ENCODE measurements around the gene NR1D2.

DNA sequence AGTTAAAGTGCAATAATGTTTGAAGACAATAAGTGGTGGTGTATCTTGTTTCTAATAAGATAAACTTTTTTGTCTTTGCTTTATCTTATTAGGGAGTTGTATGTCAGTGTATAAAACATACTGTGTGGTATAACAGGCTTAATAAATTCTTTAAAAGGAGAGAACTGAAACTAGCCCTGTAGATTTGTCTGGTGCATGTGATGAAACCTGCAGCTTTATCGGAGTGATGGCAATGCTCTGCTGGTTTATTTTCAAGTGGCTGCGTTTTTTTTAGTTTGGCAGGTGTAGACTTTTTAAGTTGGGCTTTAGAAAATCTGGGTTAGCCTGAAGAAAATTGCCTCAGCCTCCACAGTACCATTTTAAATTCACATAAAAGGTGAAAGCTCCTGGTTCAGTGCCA, 25.5 kb upstream of the NR1D2 start:
- TF ChIP-seq, protein P1, sequence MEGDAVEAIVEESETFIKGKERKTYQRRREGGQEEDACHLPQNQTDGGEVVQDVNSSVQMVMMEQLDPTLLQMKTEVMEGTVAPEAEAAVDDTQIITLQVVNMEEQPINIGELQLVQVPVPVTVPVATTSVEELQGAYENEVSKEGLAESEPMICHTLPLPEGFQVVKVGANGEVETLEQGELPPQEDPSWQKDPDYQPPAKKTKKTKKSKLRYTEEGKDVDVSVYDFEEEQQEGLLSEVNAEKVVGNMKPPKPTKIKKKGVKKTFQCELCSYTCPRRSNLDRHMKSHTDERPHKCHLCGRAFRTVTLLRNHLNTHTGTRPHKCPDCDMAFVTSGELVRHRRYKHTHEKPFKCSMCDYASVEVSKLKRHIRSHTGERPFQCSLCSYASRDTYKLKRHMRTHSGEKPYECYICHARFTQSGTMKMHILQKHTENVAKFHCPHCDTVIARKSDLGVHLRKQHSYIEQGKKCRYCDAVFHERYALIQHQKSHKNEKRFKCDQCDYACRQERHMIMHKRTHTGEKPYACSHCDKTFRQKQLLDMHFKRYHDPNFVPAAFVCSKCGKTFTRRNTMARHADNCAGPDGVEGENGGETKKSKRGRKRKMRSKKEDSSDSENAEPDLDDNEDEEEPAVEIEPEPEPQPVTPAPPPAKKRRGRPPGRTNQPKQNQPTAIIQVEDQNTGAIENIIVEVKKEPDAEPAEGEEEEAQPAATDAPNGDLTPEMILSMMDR (conservative IDR thresholded peaks at IDR 0.05; ENCODE audit: low read depth in 2 of 2) = no peak
- TF ChIP-seq POLR2AphosphoS5 (IDR thresholded peaks at IDR 0.05; ENCODE audit: low read depth) = no peak
- no peak for TF ChIP-seq CREB1 (CRISPR knock-in tag; IDR thresholded peaks at IDR 0.05; ENCODE audit: low read depth)
- TF ChIP-seq, protein P2, sequence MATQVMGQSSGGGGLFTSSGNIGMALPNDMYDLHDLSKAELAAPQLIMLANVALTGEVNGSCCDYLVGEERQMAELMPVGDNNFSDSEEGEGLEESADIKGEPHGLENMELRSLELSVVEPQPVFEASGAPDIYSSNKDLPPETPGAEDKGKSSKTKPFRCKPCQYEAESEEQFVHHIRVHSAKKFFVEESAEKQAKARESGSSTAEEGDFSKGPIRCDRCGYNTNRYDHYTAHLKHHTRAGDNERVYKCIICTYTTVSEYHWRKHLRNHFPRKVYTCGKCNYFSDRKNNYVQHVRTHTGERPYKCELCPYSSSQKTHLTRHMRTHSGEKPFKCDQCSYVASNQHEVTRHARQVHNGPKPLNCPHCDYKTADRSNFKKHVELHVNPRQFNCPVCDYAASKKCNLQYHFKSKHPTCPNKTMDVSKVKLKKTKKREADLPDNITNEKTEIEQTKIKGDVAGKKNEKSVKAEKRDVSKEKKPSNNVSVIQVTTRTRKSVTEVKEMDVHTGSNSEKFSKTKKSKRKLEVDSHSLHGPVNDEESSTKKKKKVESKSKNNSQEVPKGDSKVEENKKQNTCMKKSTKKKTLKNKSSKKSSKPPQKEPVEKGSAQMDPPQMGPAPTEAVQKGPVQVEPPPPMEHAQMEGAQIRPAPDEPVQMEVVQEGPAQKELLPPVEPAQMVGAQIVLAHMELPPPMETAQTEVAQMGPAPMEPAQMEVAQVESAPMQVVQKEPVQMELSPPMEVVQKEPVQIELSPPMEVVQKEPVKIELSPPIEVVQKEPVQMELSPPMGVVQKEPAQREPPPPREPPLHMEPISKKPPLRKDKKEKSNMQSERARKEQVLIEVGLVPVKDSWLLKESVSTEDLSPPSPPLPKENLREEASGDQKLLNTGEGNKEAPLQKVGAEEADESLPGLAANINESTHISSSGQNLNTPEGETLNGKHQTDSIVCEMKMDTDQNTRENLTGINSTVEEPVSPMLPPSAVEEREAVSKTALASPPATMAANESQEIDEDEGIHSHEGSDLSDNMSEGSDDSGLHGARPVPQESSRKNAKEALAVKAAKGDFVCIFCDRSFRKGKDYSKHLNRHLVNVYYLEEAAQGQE (IDR thresholded peaks at IDR 0.05; ENCODE audit: unreplicated experiment) = no peak
- no peak for TF ChIP-seq EZH2 (IDR thresholded peaks at IDR 0.05; ENCODE audit: low read depth, unreplicated experiment)
- no peak for TF ChIP-seq ZNF331 (CRISPR knock-in tag; IDR thresholded peaks at IDR 0.05; ENCODE audit: low read depth)
